GM12872 (cell line): Measurements from ENCODE around the gene GLT8D1.

Experiments
- TF ChIP-seq, protein P1 (sequence below): IDR thresholded peaks from 3 replicates; pipeline ENCODE4 v1.5.1; 2011; ENCODE audit warnings: low read depth, mild to moderate bottlenecking, low read length, moderate library complexity; ENCODE audit not compliant: insufficient read depth

Gene GLT8D1

DNA sequence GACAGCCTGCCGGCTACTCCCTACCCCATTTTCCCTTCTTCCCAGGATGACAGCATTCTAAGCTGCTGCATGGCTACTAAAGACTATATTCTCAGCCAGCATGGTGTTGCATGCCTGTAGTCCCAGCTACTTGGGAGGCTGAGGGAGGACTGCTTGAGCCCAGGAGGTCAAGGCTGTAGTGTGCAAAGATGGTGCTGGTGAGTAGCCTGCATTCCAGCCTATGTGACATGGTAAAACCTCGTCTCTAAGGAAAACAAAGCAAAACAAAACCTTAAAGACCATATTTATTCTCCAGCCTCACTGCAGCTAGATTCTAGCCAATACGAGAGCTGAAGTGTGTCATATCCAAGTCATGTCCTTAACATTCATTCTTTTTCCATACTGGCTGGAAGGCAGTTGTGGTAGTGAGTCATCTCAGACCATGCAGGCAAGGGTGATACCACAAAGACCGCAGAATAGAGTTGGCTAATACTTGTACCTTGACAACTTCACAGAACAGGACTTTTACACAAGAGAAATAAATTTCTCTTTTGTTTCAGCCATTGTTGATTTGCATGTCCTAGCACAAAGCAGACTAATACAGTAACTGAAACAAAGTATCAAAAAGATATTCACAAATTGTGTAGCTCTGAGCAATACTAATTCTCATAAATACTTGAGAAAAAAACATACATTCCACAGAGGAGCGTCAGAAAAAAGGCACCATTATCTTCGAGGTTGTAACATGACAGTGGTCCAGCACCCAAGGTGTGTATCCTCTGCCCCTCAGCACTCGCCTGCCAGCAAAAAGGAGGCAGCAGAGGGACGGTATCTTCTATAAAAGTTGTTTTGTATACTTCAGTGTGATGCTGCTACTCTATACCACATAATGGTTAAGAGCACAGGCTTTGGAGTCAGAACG is 34.7 kb downstream of the GLT8D1 start:
- TF ChIP-seq, protein P1, sequence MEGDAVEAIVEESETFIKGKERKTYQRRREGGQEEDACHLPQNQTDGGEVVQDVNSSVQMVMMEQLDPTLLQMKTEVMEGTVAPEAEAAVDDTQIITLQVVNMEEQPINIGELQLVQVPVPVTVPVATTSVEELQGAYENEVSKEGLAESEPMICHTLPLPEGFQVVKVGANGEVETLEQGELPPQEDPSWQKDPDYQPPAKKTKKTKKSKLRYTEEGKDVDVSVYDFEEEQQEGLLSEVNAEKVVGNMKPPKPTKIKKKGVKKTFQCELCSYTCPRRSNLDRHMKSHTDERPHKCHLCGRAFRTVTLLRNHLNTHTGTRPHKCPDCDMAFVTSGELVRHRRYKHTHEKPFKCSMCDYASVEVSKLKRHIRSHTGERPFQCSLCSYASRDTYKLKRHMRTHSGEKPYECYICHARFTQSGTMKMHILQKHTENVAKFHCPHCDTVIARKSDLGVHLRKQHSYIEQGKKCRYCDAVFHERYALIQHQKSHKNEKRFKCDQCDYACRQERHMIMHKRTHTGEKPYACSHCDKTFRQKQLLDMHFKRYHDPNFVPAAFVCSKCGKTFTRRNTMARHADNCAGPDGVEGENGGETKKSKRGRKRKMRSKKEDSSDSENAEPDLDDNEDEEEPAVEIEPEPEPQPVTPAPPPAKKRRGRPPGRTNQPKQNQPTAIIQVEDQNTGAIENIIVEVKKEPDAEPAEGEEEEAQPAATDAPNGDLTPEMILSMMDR = no peak

DNA sequence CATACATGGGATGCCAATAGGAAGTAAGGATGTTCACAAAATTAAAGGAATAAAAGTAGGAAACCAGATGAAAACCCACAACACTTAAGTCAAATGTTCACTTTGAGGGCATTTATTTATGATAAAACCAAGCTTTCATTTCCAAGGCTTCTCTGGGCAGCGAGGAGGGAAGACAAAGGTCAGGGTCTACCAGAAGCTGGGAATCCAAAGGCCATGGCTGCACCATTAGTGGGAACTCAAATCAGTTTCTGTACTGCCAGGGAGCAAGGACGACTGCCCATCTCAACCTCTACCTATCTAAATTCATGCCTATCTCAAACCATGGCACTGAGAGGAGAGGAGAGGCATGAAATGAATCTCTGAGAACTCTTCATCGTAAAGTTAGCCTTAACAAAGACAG is 42.5 kb downstream of the GLT8D1 start:
- TF ChIP-seq, protein P1 = no peak

DNA sequence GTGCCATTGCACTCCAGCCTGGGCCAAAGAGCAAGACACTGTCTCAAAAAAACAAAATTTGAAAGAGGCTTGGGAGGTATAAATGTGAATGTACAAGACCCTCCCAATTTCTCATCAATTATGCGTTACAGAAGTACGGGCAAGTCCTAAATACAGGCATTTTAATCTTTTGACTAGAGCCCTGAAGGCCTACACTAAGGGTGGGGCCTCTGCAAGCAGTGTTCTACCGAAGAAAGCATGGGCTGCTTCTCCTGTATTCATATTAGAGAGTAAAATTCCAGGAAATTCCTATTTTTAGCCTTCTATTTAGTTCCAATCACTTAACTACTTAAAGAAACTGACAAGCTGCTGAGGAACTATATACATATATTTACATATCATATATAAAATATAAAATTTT is 45.5 kb downstream of the GLT8D1 start:
- TF ChIP-seq, protein P1 = no peak

DNA sequence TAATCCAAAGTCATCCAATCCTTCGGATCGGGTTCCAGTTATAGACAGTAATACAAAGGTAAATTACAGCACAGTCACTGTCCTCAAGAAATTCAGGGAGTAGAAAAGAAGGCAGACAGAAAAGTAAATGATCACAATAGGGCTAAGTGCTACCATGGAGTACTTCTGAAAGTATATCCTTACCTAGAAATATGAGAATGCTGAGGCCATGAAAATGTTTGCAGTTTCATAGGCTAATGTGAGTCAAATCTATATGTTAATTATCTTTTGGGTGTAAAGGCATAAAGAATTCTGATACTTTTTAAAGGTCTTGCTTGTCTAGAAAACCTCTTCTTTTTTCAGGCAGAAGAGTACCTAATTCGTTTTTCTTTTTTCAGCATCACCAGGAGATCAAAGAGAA is 49.7 kb downstream of the GLT8D1 start:
- TF ChIP-seq, protein P1 = no peak

DNA sequence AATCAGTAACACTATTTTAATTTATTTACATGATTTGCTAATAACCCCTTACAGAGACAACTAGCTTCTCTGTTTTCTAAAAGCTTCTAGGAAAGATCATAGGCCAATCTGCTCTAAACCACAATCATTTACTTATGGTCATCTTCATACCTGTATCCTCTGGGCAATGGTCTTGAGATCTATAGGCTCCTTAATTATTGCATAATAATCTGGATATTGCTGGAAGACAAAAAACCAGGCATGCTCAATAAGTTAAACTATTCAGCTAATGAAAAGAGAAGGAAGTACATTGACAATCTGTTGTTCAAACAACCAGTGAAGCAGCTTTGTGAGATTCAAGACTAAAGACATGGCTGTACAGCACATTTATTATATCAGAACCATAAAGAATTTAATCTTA is 54.0 kb downstream of the GLT8D1 start:
- TF ChIP-seq, protein P1 = no peak

DNA sequence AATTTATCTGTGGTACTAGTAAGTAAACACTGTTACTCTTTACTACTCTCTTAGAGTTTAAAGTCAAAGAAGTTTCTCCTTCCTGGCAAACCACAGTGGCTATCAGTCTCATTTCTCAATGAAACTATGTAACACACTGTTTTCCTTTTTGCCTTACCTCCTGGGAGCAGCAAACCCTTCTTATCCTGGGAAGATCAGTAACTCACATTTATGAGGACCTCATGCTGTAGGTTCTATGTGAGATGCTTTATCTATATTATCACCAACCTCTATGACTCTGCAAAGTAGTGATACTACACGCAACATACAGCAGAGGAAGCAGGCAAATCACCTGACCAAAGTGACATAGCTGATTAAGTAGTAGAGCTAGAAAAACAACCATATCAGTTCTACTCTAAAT is 55.2 kb downstream of the GLT8D1 start:
- TF ChIP-seq, protein P1 = no peak

DNA sequence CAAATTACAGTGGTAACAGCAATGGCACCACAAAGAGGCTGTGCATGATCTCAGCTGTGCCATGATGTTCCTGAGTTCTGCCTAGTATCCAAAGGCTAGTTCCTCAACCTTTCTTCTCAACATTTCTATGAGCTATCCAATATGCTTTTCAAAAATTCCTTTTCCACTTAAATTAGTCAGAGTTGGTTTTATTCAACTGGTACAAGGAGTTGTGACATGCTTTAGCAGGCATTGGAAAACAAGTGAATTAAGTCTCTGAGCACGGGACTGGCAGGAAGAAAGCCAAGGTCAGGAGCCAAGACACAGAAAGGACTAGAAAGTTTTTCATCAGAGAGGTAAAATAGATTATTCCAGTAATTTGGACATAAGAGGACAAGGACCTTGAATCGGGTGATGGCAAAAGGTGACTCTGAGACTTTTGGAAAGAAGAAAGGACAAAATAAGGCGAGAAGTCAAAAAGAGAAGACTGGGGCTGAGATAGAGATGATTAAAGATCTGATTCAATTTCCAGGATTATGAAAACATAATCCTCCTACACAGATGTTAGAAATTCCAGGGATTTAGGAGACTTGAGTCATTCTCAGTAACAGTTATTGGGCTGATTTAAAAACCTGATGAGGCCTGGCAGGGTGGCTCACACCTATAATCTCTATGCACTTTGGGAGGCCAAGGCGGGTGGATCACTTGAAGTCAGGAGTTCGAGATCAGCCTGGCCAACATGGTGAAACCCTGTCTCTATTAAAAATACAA is 56.0 kb downstream of the GLT8D1 start:
- TF ChIP-seq, protein P1 = no peak
